GM12875 (cell line): ENCODE measurements around the gene TRIM17.

Experiments used
- H3K4me3 ChIP-seq: one replicate; pipeline ENCODE4 v1.5.1; 2011; ENCODE audit warnings: low read depth, low read length, control low read depth
- TF ChIP-seq, protein P1 (sequence below): IDR thresholded peaks from 2 replicates; pipeline ENCODE4 v1.5.1; 2011; ENCODE audit warnings: low read depth, mild to moderate bottlenecking, control low read depth, inconsistent platforms, low read length, moderate library complexity, borderline replicate concordance; ENCODE audit not compliant: insufficient read depth

TRIM17 gene

DNA sequence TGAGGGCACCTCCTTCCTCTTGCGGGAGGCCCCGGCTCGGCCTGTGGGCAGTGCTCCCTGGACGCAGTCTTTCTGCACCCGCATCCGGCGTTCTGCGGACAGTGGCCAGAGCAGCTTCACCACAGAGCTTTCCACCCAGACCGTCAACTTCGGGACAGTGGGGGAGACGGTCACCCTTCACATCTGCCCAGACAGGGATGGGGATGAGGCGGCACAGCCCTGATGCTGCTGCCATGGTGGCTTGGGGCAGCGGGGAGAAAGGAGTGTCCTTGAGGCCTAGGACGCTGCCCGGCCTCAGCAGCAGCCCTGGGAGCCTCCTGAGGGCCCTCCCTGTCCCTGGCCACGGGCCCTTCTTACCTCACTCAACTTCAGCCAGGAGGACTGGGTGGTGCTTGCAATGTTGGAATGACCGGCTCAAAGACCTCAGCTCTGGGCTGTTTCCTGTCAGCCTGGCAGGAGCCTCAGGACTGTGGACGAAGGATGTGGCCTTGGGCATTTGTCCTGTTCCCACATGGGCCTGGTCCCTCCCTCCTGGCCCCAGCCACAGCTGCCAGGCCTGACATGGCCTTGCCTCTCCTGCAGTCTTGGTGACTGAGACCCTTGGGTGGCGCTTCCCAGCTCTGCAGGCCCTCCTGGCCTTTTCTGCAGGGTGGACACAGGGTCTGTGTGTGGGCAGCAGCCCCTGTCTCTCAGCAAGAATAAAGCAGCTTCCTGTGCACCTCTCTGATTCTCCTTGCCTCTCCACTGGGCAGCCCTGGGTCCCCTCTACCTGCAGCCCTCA lies 55.9 kb downstream of the TRIM17 start:
- TF ChIP-seq, protein P1, sequence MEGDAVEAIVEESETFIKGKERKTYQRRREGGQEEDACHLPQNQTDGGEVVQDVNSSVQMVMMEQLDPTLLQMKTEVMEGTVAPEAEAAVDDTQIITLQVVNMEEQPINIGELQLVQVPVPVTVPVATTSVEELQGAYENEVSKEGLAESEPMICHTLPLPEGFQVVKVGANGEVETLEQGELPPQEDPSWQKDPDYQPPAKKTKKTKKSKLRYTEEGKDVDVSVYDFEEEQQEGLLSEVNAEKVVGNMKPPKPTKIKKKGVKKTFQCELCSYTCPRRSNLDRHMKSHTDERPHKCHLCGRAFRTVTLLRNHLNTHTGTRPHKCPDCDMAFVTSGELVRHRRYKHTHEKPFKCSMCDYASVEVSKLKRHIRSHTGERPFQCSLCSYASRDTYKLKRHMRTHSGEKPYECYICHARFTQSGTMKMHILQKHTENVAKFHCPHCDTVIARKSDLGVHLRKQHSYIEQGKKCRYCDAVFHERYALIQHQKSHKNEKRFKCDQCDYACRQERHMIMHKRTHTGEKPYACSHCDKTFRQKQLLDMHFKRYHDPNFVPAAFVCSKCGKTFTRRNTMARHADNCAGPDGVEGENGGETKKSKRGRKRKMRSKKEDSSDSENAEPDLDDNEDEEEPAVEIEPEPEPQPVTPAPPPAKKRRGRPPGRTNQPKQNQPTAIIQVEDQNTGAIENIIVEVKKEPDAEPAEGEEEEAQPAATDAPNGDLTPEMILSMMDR = no peak
- no peak overlapping the region for H3K4me3 ChIP-seq

DNA sequence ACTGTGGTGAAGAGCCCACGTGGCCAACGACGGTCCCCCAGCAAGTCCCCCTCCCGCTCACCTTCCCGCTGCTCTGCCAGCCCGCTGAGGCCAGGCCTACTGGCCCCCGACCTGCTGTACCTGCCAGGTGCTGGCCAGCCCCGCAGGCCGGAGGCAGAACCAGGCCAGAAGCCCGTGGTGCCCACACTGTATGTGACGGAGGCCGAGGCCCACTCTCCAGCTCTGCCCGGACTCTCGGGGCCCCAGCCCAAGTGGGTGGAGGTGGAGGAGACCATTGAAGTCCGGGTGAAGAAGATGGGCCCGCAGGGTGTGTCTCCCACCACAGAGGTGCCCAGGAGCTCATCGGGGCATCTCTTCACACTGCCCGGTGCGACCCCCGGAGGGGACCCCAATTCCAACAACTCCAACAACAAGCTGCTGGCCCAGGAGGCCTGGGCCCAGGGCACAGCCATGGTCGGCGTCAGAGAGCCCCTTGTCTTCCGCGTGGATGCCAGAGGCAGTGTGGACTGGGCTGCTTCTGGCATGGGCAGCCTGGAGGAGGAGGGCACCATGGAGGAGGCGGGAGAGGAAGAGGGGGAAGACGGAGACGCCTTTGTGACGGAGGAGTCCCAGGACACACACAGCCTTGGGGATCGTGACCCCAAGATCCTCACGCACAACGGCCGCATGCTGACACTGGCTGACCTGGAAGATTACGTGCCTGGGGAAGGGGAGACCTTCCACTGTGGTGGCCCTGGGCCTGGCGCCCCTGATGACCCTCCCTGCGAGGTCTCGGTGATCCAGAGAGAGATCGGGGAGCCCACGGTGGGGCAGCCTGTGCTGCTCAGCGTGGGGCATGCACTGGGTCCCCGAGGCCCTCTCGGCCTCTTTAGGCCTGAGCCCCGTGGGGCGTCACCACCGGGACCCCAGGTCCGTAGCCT lies 56.8 kb downstream of the TRIM17 start:
- TF ChIP-seq, protein P1 = no peak
- H3K4me3 ChIP-seq = no peak overlapping the region

DNA sequence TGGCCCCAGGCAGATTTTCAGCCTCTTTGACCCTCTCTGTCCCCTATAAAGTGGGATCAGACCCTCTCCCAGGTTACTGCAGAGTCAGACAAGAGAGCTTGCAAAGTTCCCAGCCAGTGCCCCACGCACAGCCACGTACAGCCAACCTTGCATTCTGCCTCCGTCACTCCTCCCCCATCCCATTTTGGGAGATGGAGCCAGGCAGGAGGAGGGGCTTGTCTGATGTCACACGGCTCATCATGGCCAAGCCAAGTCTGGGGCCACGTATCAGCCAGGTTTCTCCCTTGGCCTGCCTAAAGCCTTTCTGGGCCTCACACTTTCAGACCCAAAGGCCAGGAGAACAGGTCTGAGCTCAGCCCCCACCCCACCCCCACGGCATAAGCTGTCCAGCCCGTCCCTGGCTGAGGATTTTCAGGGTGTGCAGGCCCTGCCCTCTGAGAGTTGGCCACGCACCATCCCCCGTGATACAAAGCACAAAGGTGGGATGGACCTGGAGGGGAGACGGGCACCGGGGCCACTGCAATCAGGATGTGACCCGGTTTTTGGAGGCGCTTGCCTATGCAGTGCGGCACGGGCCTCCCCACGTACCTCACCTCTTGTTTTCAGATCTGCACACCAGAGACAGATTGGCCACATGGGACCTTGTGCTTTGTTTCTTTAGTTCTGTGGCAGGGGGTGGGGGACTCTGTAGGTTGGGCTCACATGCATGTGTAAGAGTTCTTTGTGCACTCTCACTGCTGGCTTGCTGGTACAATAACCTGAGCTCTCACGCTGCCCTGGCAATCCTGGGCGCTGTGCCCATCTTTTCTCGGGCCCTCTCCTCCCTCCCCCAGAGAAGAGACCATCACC lies 57.7 kb downstream of the TRIM17 start:
- TF ChIP-seq, protein P1 = no peak
- no peak overlapping the region for H3K4me3 ChIP-seq

DNA sequence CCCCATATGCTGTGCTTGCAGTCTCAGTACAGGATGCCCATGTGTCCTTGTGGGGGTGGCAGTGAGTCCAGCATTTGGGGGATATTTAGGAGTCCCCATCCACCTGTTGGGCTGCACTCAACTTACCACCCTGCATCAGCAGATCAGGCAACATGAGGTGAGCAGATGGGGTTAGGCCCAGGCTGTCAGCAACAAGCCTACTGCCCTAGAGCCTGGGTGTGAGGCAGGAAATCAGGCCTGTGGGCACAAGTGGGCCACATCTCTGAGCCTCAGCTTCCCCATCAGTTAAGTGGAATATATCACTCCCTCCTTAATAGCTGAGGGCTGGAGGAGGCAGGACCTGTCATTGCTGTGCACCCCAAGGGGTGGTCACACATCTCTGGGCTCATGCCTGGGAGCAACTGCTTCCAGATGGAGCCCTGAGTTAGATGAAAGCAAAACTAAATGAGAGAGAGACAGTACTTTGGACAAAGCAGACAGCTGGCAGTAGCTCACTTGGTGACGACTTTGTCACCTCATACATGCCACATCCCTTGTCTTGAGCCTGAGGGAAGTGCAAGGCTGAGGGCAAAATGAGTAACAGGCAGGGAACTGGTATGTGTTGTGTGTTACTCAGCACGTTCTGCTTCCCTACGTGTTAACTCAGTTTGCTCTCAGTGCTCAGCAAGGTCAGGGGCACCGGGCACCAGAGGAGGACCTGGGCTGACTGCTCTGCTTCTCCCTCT lies 58.5 kb downstream of the TRIM17 start:
- no peak overlapping the region for H3K4me3 ChIP-seq
- TF ChIP-seq, protein P1 = no peak
